Fibroblast of skin of right quadriceps (primary cell): ENCODE measurements around the gene FOXK1.

Source experiments
- DNase-seq: peaks from one replicate; pipeline ENCODE4 v3.0.0-alpha.2; 2013

FOXK1 gene

GRCh38 chr7:4745971-4746919 is 64.2 kb downstream of the FOXK1 start:
- DNase-seq, result peak; percentile 53

- DNase-seq, result no peak
These were observed 64.9 kb downstream of the FOXK1 start for GRCh38 chr7:4747013-4747412.

GRCh38 chr7:4747746-4748145 is 65.7 kb downstream of the FOXK1 start:
- DNase-seq, result no peak

- no peak for DNase-seq
These were observed 66.2 kb downstream of the FOXK1 start for GRCh38 chr7:4748231-4748681.

- DNase-seq, result no peak
These were observed 67.3 kb downstream of the FOXK1 start for GRCh38 chr7:4749363-4749762.

- DNase-seq, result no peak
These were observed 67.7 kb downstream of the FOXK1 start for GRCh38 chr7:4749798-4750197.

- DNase-seq, result no peak
These were observed 69.4 kb downstream of the FOXK1 start for GRCh38 chr7:4751398-4751947.

GRCh38 chr7:4753598-4754432 is 71.7 kb downstream of the FOXK1 start:
- DNase-seq, result peak; percentile 35

GRCh38 chr7:4754433-4755010 is 72.4 kb downstream of the FOXK1 start:
- no peak for DNase-seq

GRCh38 chr7:4755045-4755444 is 73.0 kb downstream of the FOXK1 start:
- DNase-seq, result no peak

GRCh38 chr7:4758111-4758510 is 76.0 kb downstream of the FOXK1 start:
- no peak for DNase-seq

GRCh38 chr7:4758791-4759190 is 76.7 kb downstream of the FOXK1 start:
- no peak for DNase-seq

- DNase-seq, result no peak
These were observed 77.1 kb downstream of the FOXK1 start for GRCh38 chr7:4759211-4759610.

GRCh38 chr7:4760952-4761351 is 78.9 kb downstream of the FOXK1 start:
- no peak for DNase-seq

GRCh38 chr7:4762121-4763055 is 80.3 kb downstream of the FOXK1 start:
- no peak for DNase-seq

GRCh38 chr7:4763091-4763793 is 81.1 kb downstream of the FOXK1 start:
- no peak for DNase-seq

- DNase-seq, result no peak
These were observed 81.7 kb downstream of the FOXK1 start for GRCh38 chr7:4763794-4764185.

GRCh38 chr7:4764402-4765007 is 82.4 kb downstream of the FOXK1 start:
- DNase-seq, result no peak

GRCh38 chr7:4765776-4766490 is 83.8 kb downstream of the FOXK1 start:
- DNase-seq, result no peak
